Neutrophil (primary cell): ENCODE measurements around the gene OBSL1.

Experiments
- H3K27ac ChIP-seq: fragments of 200-600 bp; sonication (generic); 2 replicates; pipeline ENCODE4 v1.5.1; 2016; ENCODE audit warnings: mild to moderate bottlenecking, moderate library complexity
- H3K27me3 ChIP-seq: fragments of 200-600 bp; sonication (generic); 2 replicates; pipeline ENCODE4 v1.6.0; 2016; ENCODE audit warnings: mild to moderate bottlenecking
- H3K36me3 ChIP-seq: fragments of 200-600 bp; sonication (generic); 2 replicates; pipeline ENCODE4 v1.5.1; 2017
- H3K4me1 ChIP-seq, 2 experiments: fragments of 200-600 bp in 1 of 2; sonication (generic) in 1 of 2; 1 replicate in 1 of 2; 2 replicates in 1 of 2; pipeline versions ENCODE4 v1.5.1 to v1.6.1; 2013 to 2016; ENCODE audit warnings: low read depth in 1 of 2, low read length in 1 of 2, mild to moderate bottlenecking in 1 of 2, moderate library complexity in 1 of 2; ENCODE audit not compliant: control insufficient read depth in 1 of 2, insufficient read depth in 1 of 2
- H3K4me3 ChIP-seq, 2 experiments: fragments of 200-600 bp in 1 of 2; sonication (generic) in 1 of 2; 1 replicate in 1 of 2; 2 replicates in 1 of 2; pipeline ENCODE4 v1.5.1; 2013 to 2016; ENCODE audit warnings: low read depth in 1 of 2, low read length in 1 of 2, mild to moderate bottlenecking in 1 of 2, moderate library complexity in 1 of 2
- H3K9me3 ChIP-seq: fragments of 200-600 bp; sonication (generic); 2 replicates; pipeline ENCODE4 v1.5.1; 2016
- TF ChIP-seq, protein P1 (sequence below): fragments of 200-600 bp; sonication (generic); IDR thresholded peaks from 2 replicates; pipeline ENCODE4 v1.5.1; 2016; ENCODE audit warnings: antibody characterized with exemption

Gene OBSL1

DNA sequence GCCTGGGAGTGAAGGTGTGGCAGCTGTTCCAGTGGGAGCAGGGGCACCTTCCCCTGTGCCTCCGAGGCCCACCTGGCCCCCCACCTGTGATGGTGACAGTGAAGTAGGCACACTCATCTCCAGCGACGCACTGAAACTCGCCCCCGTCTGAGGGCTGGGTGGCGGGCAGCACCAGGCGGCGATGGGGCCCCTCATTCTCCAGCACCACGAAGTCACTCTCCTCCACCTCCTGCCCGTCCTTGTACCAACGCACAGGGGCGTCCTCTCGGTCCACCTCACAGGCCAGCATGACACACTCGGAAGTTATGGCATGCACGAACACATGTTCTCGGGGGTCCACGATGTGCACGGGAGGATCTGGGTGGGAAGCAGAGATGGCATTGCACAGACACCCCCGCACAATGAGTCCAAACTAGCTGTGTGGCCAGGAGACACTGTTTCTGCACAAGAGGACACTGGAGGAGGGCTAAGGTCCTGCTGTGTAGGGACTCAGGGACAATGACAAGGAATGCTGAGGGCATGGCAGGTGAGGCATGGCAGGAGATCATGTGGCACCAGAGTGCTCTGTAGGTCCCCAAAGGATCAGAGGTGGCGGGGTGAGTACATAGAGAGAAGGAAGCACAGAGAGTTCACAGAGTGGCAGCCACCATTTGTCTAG is 7.9 kb downstream of the OBSL1 start:
- no peaks in the 10 kb centered on the region for H3K9me3 ChIP-seq
- no peak overlapping the region for H3K27ac ChIP-seq
- no peak overlapping the region for H3K4me3 ChIP-seq
- peaks cover 17% of the 10 kb centered on the region for H3K27me3 ChIP-seq
- H3K4me1 ChIP-seq = no peaks in the 10 kb centered on the region
- TF ChIP-seq, protein P1, sequence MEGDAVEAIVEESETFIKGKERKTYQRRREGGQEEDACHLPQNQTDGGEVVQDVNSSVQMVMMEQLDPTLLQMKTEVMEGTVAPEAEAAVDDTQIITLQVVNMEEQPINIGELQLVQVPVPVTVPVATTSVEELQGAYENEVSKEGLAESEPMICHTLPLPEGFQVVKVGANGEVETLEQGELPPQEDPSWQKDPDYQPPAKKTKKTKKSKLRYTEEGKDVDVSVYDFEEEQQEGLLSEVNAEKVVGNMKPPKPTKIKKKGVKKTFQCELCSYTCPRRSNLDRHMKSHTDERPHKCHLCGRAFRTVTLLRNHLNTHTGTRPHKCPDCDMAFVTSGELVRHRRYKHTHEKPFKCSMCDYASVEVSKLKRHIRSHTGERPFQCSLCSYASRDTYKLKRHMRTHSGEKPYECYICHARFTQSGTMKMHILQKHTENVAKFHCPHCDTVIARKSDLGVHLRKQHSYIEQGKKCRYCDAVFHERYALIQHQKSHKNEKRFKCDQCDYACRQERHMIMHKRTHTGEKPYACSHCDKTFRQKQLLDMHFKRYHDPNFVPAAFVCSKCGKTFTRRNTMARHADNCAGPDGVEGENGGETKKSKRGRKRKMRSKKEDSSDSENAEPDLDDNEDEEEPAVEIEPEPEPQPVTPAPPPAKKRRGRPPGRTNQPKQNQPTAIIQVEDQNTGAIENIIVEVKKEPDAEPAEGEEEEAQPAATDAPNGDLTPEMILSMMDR = no peak
- no peaks in the 10 kb centered on the region for H3K36me3 ChIP-seq

DNA sequence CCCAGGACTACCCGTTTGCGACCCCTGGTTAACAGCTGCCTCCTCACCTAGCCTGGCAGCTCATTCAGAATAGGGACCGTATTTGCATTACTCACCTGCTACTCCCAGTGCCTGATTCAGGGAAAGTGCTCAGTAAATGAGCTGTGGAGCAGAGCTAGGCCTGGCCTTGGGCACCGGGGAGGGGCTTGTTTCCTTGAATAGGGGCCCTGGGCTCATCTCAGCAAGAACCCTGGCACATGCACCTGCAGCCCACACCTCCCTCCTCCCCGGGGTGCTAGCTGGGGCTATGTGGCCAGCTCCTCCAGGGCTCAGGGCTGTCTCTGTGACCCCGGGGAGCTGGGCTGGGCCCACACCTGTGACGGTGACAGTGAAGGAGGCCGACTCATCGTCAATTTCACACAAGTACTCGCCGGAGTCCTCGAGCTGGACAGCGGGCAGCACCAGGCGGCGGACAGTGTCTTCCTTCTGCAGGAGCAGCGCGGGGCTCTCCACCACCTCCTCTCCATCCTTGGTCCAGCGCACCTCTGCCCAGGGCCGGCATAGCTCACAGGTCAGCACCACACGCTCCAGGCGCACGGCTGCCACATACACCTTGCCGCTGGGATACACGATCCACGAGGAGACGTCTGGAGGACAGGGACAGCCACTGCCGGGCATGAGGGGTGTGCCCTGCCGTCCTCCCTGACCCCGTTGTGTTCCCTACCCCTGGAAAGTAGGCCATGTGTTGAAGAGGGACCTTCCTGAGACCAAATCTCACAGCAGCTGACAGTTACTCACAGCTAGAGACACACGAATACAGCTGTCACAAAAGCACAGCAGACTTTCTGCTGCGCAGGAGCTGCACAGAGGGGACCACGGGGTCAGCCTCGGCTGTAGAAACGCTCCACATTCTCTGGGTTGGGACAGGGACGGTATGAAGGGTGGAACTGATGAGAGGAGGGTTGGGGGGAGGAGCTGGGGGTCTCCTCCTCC is 9.0 kb downstream of the OBSL1 start:
- Histone ChIP-seq H3K27me3 (peaks cover 7% of the 10 kb centered on the region), H3K36me3 (no peaks in the 10 kb centered on the region)

DNA sequence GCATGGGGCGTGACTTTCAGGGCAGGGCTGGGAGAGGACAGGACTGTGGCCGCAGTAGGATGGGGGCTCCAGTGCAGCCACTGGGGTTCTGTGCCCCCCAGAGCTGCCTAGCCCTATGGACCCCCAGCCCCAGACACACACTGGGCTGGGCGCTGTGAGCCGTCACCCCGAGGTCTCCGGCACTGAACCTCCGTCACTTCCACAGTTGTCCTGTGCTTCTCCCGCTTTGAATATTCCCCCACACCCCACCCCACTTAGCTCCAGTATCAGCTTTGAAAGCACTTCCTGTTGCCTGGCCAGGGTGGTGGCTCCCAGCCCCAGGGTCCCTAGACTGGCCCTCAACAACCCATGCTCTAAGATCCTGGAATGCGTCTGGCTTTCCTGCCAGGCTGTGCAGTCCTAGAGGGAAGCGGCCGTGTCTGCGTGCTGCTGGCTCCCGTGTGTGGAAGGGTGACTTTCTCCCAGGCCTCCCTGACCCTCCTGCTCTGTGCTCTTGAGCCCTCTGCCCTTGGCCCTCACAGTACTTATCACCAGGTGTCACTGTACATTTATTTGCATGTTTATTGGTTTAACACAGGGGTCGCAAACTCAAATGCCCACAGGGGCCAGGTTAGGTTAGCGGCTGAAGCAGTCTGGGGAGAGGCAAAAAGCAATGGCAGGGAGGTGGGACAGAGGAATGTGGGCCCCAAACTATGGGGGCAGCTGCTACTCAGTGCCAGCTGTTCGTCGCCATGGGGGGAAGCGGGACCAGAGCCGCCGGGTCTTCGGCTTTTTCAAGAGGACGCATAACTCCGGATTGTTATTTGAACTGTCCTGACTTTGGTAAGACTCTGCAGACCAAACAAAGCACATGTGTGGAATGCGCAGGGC is 9.9 kb downstream of the OBSL1 start:
- H3K27me3 ChIP-seq = peaks cover 5% of the 10 kb centered on the region
- H3K27ac ChIP-seq = no peak overlapping the region
- no peak overlapping the region for H3K4me3 ChIP-seq
- TF ChIP-seq, protein P1 = no peak
- no peaks in the 10 kb centered on the region for H3K36me3 ChIP-seq
- H3K9me3 ChIP-seq = no peaks in the 10 kb centered on the region
- no peaks in the 10 kb centered on the region for H3K4me1 ChIP-seq

More for the DNA sequence above, 9.0 kb downstream of the OBSL1 start:
- Histone ChIP-seq H3K27ac (no peak overlapping the region), H3K4me3 (no peak overlapping the region), H3K4me1 (no peaks in the 10 kb centered on the region), H3K9me3 (no peaks in the 10 kb centered on the region)
- TF ChIP-seq, protein P1 = no peak

DNA sequence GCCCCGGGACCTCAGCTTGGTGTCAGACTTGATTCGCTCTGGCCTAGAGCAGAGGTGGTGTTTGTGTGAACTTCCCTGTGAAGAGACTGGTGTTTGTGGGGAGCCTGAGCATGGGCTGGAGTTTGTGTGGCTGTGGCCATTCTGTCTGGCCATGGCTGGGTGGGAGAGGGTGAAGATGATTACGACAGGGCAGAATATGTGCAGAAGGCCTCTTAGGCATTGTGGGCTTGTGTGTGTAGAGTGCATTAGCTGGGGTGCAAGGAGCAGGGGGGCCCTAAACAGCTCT is 10.5 kb downstream of the OBSL1 start:
- TF ChIP-seq, protein P1 = no peak
- Histone ChIP-seq H3K27ac (no peak overlapping the region), H3K36me3 (no peaks in the 10 kb centered on the region), H3K4me1 (no peaks in the 10 kb centered on the region), H3K9me3 (no peaks in the 10 kb centered on the region), H3K4me3 (no peak overlapping the region), H3K27me3 (peaks cover 11% of the 10 kb centered on the region)

DNA sequence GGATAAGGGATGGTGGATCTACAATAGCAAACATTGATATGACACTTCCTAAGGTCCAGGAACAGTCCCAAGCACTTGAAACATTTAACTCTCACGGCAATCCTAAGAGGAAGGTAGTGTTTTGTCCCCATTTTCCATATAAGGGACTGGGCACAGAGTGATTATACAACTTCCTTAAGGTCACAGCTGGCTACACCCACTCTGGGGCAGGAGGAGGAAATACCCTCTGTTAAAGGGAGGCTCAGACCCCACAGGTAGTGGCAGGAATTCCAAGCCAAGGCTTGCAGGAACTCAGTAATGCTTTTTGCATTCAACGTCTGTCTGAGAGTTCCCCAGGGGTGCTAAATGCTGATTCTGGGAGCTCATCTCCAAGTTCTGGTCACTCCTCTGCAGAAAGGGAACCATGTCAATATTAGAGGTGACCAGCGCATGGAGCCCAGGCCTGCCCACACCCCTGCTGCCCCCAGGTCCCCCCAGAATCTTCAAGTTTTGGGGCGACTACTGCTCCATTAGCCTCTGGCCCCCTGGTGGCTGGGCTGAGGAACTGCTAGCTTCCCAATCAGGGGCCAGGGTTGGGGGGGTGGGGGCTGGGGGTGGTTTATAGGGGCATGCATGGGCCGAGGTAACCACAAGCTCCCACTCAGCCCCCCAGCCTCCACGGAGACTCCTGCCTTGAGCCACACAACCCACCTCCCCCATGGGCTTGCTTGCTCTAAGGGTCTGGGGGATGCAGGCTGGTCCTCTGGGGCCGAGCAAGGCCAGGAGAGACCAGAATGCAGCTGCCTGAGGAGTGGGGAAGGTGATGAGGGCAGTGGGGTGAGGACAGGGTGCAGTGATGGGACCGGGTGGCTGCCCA is 11.1 kb downstream of the OBSL1 start:
- TF ChIP-seq, protein P1 = peak; percentile 82
- no peaks in the 10 kb centered on the region for H3K36me3 ChIP-seq
- H3K4me1 ChIP-seq = no peaks in the 10 kb centered on the region

More for the DNA sequence above, 11.1 kb downstream of the OBSL1 start:
- H3K9me3 ChIP-seq = no peaks in the 10 kb centered on the region
- no peak overlapping the region for H3K4me3 ChIP-seq
- H3K27me3 ChIP-seq = peaks cover 14% of the 10 kb centered on the region
- no peak overlapping the region for H3K27ac ChIP-seq
